HG03354 (cell line): ENCODE results near the gene RNASE8.

Source experiments
- ATAC-seq: cut with Tn5 transposase; IDR thresholded peaks from one replicate; pipeline ENCODE4 v1.9.1; 2021; ENCODE audit warnings: mild to moderate bottlenecking; ENCODE audit not compliant: unreplicated experiment, poor library complexity, severe bottlenecking

RNASE8 gene

GRCh38 chr14:21099596-21099985, 42.0 kb downstream of the RNASE8 start:
- no peak for ATAC-seq

- no peak for ATAC-seq
Observed at GRCh38 chr14:21100931-21101330, 43.3 kb downstream of the RNASE8 start, which contains the start of gene TMEM253. TMEM253 (plus strand) TSS chr14:21101066; CDS start chr14:21101344, 278 bp downstream.

- ATAC-seq: no peak
Observed at GRCh38 chr14:21101802-21102413, 44.3 kb downstream of the RNASE8 start.

GRCh38 chr14:21102521-21103410, 45.1 kb downstream of the RNASE8 start:
- ATAC-seq: no peak

GRCh38 chr14:21103411-21103709, 45.7 kb downstream of the RNASE8 start:
- ATAC-seq: no peak

- peak; percentile 94 for ATAC-seq
Observed at GRCh38 chr14:21103710-21104447, 46.3 kb downstream of the RNASE8 start.

- ATAC-seq: peak; percentile 41
Observed at GRCh38 chr14:21104448-21105060, 46.9 kb downstream of the RNASE8 start.

GRCh38 chr14:21105095-21105494, 47.5 kb downstream of the RNASE8 start:
- ATAC-seq: no peak

- ATAC-seq: no peak
Observed at GRCh38 chr14:21106176-21106497, 48.5 kb downstream of the RNASE8 start.

GRCh38 chr14:21106498-21107282, 49.1 kb downstream of the RNASE8 start:
- no peak for ATAC-seq

GRCh38 chr14:21107283-21107800, 49.7 kb downstream of the RNASE8 start:
- no peak for ATAC-seq
